NCI-H2227 (cell line): ENCODE results near the gene ZNF573.

ENCODE experiments used
- DNase-seq: peaks from one replicate; lab custom pipeline; 2025; ENCODE audit not compliant: unreplicated experiment; lab: John Stamatoyannopoulos, UW

ZNF573 gene

DNA sequence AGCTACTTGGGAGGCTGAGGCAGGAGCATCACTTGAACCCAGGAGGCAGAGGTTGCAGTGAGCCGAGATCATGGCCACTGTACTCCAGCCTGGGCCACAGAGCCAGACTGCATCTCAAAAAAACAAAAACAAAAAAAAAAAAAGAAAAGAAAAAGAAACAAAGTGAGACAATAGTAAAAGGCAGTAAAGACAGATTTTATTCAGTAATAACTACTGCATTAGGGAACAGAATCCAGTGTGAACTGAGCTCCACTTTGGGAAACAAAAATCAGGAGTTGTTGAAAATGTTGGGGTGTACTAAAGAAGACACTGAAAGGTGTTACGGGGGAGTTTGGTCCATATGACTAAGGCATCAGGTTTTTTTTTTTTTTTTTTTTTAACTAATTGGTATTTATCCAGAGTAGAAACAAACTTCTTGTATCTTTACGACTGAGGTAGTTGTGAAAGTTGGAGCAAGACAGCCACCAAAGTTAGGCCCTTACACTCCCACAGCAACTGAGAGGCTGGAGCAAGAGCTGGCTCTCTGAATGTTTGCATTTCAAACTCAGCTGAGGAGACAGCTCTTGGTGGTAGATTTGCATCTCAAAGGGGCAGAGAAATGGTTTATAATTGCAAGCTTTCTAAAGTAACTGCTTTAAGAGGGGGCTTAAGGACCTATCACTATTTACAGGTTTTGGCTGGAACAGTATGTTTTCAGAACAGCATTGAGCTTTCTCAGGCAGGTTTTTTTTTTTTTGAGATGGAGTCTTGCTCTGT, 84.1 kb downstream of the ZNF573 start:
- no peak for DNase-seq

DNA sequence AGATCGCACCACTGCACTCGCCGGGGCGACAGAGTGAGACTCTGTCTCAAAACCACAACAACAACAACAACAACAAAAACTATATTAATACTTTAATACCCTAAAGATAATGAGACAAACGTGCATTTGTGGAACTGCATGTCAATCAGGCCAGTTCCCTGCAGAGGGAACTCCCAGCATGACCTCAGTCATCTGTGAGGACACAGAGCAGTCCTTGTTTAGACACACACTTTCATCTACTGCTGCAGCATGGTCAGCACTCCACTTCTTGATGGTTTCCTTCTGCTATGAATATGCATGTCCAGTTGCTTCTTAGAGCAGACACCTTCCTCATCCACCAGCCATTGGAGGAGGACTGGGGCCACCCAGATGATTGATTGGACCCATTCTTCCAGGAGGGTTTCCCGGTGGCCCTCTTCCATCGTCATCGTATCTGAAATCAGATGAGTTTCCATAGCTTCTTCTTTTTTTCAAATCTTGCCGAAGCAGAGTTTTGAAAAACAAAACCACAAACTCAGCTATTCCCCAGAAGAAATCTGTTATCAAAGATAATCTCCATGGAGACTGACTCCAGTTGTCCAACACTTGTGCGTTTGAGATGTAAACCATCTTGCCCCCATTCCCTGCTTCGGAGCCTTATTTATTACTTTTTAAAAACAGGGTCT, 86.3 kb downstream of the ZNF573 start:
- no peak for DNase-seq

DNA sequence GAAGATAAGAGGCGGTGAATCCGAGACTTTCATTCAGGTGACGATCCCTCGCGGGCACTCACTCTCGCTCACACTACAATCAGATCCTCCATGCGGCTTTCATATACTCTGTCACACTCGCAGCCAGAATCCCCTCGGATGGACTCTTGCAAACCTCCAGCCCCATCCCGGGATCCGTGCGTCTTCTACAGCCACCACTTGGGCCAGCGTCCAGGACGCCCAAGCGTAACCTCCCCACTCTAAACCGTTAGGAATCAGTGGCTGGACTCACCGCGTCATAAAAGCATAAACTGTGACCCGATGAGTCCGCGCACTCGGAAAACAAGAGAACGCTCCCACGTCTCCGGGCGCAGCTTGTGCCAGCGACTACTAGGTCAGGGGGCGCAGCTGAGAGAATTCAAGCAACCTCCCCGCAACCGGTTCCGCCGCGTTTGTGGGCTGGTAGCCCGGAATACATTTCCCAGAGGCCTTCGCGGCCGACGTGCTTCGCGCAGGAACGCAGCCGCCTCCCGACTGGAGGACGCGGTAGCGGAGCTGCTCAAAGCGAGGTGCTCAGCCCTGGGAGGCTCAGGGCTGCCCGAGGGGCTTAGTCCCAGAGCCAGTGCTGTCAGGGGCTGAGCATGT, 87.4 kb downstream of the ZNF573 start:
- peak; percentile 91 for DNase-seq
